ENCODE data around the gene FAM184A.

DNA sequence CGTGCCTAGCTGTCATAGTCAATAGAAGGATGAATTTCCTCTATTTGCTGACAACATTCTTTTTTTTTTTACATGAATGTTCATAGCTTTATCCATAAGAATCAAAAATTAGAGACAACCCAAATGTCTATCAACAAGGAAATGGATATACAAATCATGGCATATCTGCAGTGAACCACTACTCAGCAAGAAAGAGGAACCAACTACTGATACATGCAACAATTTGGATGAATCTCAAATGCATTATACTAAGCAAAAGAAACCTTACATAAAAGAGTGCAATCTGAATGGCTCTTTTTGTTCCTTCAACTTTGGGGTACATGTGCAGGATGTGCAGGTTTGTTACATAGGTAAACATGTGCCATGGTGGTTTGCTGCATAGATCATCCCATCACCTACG is 125.8 kb downstream of the FAM184A start:
- TF ChIP-seq CTCF (IDR thresholded peaks at IDR 0.05): no peak
- no peak for TF ChIP-seq POLR2A (IDR thresholded peaks at IDR 0.05)
- TF ChIP-seq POLR2AphosphoS5 (IDR thresholded peaks at IDR 0.05): no peak
